ENCODE measurements around the gene GH1. TPM values are rescaled to one million over a fixed set of nuclear protein-coding genes. Genes with fewer than 3 reads are reported as not detected.
"Not testable (repeated sequence)": the region's sequence is repeated elsewhere in the genome, so short reads cannot be mapped to it uniquely, and the experiment has no call there.

GH1 gene
- total RNA-seq, 2 experiments from 2014 or later: not detected

- H3K4me1 Mint-ChIP-seq; DNase-seq; POLR2A ChIA-PET; H3K9me3 Mint-ChIP-seq; H3K4me3 Mint-ChIP-seq; H3K27me3 Mint-ChIP-seq; H3K27ac Mint-ChIP-seq; H3K36me3 Mint-ChIP-seq (ENCODE audit: low read depth): not testable (repeated sequence)
- CTCF ChIA-PET: interaction anchor here (0.8 to 1.3 kb wide), 2 partner anchors 17 to 32 kb away, joined by 3 read pairs; no protein-coding TSS in a partner anchor
These were observed 37.3 kb downstream of the GH1 start for GRCh38 chr17:63881337-63881736.

- Mint-ChIP-seq H3K4me3 (no peak overlapping the region), H3K27ac (no peak overlapping the region), H3K27me3 (peaks cover 5% of the 10 kb centered on the region), H3K36me3 (ENCODE audit: low read depth) (no peaks in the 10 kb centered on the region), H3K9me3 (no peaks in the 10 kb centered on the region), H3K4me1 (no peaks in the 10 kb centered on the region)
- CTCF ChIA-PET: interaction anchor here (1.3 kb wide), 1 partner anchor 17 kb away, joined by 3 read pairs; no protein-coding TSS in a partner anchor
- POLR2A ChIA-PET: no interaction called here
- no peak for DNase-seq
These were observed 37.9 kb downstream of the GH1 start for GRCh38 chr17:63880706-63881105.

GRCh38 chr17:63878413-63878812 lies 40.2 kb downstream of the GH1 start:
- POLR2A ChIA-PET; H3K4me3 Mint-ChIP-seq; H3K4me1 Mint-ChIP-seq; H3K9me3 Mint-ChIP-seq; H3K27me3 Mint-ChIP-seq; DNase-seq; H3K36me3 Mint-ChIP-seq (ENCODE audit: low read depth); H3K27ac Mint-ChIP-seq: not testable (repeated sequence)
- CTCF ChIA-PET: interaction anchor here (0.6 to 1.8 kb wide), 4 partner anchors 9 to 149 kb away, joined by 3 to 4 read pairs (median 4); no protein-coding TSS in a partner anchor

- H3K27ac Mint-ChIP-seq; H3K4me3 Mint-ChIP-seq; H3K4me1 Mint-ChIP-seq; H3K9me3 Mint-ChIP-seq; DNase-seq; H3K36me3 Mint-ChIP-seq (ENCODE audit: low read depth); POLR2A ChIA-PET: not testable (repeated sequence)
- peaks cover 11% of the 10 kb centered on the region for H3K27me3 Mint-ChIP-seq
- CTCF ChIA-PET: interaction anchor here (0.6 to 1.8 kb wide), 2 partner anchors 9 to 674 kb away, joined by 4 to 5 read pairs; no protein-coding TSS in a partner anchor
These were observed 43.9 kb downstream of the GH1 start for GRCh38 chr17:63874693-63875092.

GRCh38 chr17:63874061-63874626 lies 44.5 kb downstream of the GH1 start:
- DNase-seq; POLR2A ChIA-PET; H3K36me3 Mint-ChIP-seq (ENCODE audit: low read depth); H3K4me1 Mint-ChIP-seq; H3K4me3 Mint-ChIP-seq; H3K9me3 Mint-ChIP-seq; H3K27ac Mint-ChIP-seq: not testable (repeated sequence)
- CTCF ChIA-PET: interaction anchor here (1.8 kb wide), 1 partner anchor 8 kb away, joined by 5 read pairs; no protein-coding TSS in a partner anchor
- peaks cover 12% of the 10 kb centered on the region for H3K27me3 Mint-ChIP-seq

- H3K36me3 Mint-ChIP-seq (ENCODE audit: low read depth); H3K4me1 Mint-ChIP-seq; H3K4me3 Mint-ChIP-seq; H3K9me3 Mint-ChIP-seq; POLR2A ChIA-PET; H3K27ac Mint-ChIP-seq; DNase-seq: not testable (repeated sequence)
- CTCF ChIA-PET: interaction anchor here (1.8 kb wide), 1 partner anchor 8 kb away, joined by 5 read pairs; no protein-coding TSS in a partner anchor
- peaks cover 14% of the 10 kb centered on the region for H3K27me3 Mint-ChIP-seq
These were observed 45.1 kb downstream of the GH1 start, which contains the start of gene CSH2 for GRCh38 chr17:63873577-63873976. TSS of gene CSH2 (minus strand) at chr17:63873677. CDS start at chr17:63873614, 63 bp downstream.

- H3K9me3 Mint-ChIP-seq; H3K4me1 Mint-ChIP-seq; CTCF ChIA-PET; DNase-seq; POLR2A ChIA-PET; H3K4me3 Mint-ChIP-seq; H3K27ac Mint-ChIP-seq; H3K36me3 Mint-ChIP-seq (ENCODE audit: low read depth): not testable (repeated sequence)
- H3K27me3 Mint-ChIP-seq: peaks cover 16% of the 10 kb centered on the region
These were observed 46.8 kb downstream of the GH1 start for GRCh38 chr17:63871646-63872365.

- DNase-seq; POLR2A ChIA-PET; H3K9me3 Mint-ChIP-seq; H3K4me1 Mint-ChIP-seq; H3K27ac Mint-ChIP-seq; H3K36me3 Mint-ChIP-seq (ENCODE audit: low read depth); H3K4me3 Mint-ChIP-seq: not testable (repeated sequence)
- CTCF ChIA-PET: interaction anchor here (1.0 kb wide), 1 partner anchor 8 kb away, joined by 4 read pairs; no protein-coding TSS in a partner anchor
- H3K27me3 Mint-ChIP-seq: peaks cover 15% of the 10 kb centered on the region
These were observed 48.4 kb downstream of the GH1 start for GRCh38 chr17:63870292-63870665.

GRCh38 chr17:63869491-63870291 lies 48.9 kb downstream of the GH1 start:
- peaks cover 15% of the 10 kb centered on the region for H3K27me3 Mint-ChIP-seq
- H3K4me1 Mint-ChIP-seq; DNase-seq; H3K4me3 Mint-ChIP-seq; POLR2A ChIA-PET; H3K27ac Mint-ChIP-seq; H3K36me3 Mint-ChIP-seq (ENCODE audit: low read depth); H3K9me3 Mint-ChIP-seq: not testable (repeated sequence)
- CTCF ChIA-PET: interaction anchor here (0.9 to 1.0 kb wide), 2 partner anchors 9 to 19 kb away, joined by 3 to 4 read pairs; no protein-coding TSS in a partner anchor

Other genes starting within 250 kb of the GH1 start
- 100 to 1,000 TPM; 394 to 401 TPM for gene LIMD2, start 218.7 kb downstream of the GH1 start, total RNA-seq
- gene STRADA, start 177.0 kb downstream of the GH1 start, total RNA-seq: 10 to 100 TPM; 53.1 to 59.4 TPM
- 10 to 100 TPM; 56.7 to 57.9 TPM for gene CCDC47, start 145.2 kb downstream of the GH1 start, total RNA-seq
- 100 to 1,000 TPM; 113 to 118 TPM for gene DDX42, start 144.7 kb downstream of the GH1 start, total RNA-seq
- 100 to 1,000 TPM; 152 to 162 TPM for gene PSMC5, start 91.4 kb downstream of the GH1 start, total RNA-seq
- 10 to 100 TPM; 38.9 to 43.8 TPM for gene FTSJ3, start 91.2 kb downstream of the GH1 start, total RNA-seq
- gene SMARCD2, start 76.2 kb downstream of the GH1 start, total RNA-seq: 100 to 1,000 TPM; 150 to 152 TPM
- gene CSH2, start 45.2 kb downstream of the GH1 start, total RNA-seq: not detected
- not detected for gene GH2, start 36.9 kb downstream of the GH1 start, total RNA-seq
- gene CSH1, start 22.3 kb downstream of the GH1 start, total RNA-seq: not detected
- not detected for gene CSHL1, start 7.6 kb downstream of the GH1 start, total RNA-seq
- gene CD79B, start 13.5 kb upstream of the GH1 start, total RNA-seq: 10 to 100 TPM; 48.6 to 50.2 TPM
- gene SCN4A, start 54.1 kb upstream of the GH1 start, total RNA-seq: under 1 TPM; 0.08 to 0.13 TPM
- gene PRR29, start 79.5 kb upstream of the GH1 start, total RNA-seq: 10 to 100 TPM; 12.0 to 15.1 TPM
- gene ICAM2, start 101.8 kb upstream of the GH1 start, total RNA-seq: 100 to 1,000 TPM; 118 to 122 TPM
- 100 to 1,000 TPM; 126 to 128 TPM for gene ERN1, start 211.3 kb upstream of the GH1 start, total RNA-seq